A549 (cell line): ENCODE measurements around the gene ITGA2B. TPM values are rescaled to one million over a fixed set of nuclear protein-coding genes. Genes with fewer than 3 reads are reported as not detected.

Source experiments
- ATAC-seq, 2 experiments: fragments of 200-7000 bp in 1 of 2; fragments of >200 bp in 1 of 2; cut with Nextera tagmentation in 1 of 2; cut with Tn5 transposase in 1 of 2; 3 replicates each; pipeline versions ENCODE4 v1.8.0 to v1.9.1; 2018 to 2020; ENCODE audit warnings: mild to moderate bottlenecking in 1 of 2, moderate library complexity in 1 of 2
- CTCF ChIA-PET: fragments of 300-600 bp; sonication (Branson Sonifier 250); formaldehyde crosslinking; extraction: SDS; loops from one replicate; lab custom pipeline; 2021; ENCODE audit warnings: antibody characterized with exemption, inconsistent platforms; lab: Yijun Ruan, JAX
- POLR2A ChIA-PET: fragments of 350-600 bp; formaldehyde crosslinking; extraction: SDS; loops from one replicate; lab custom pipeline; 2021; ENCODE audit warnings: antibody characterized with exemption, inconsistent platforms; lab: Yijun Ruan, JAX
- DNase-seq, 2 experiments: peaks; one replicate each; pipeline versions ENCODE4 v3.0.0 to v3.0.0-alpha.2; 2011 to 2016; ENCODE audit warnings: low read depth in 1 of 2, low spot score in 1 of 2
- FAIRE-seq: peaks from 2 replicates; lab custom pipeline; 2011; peaks lifted over from hg19 to GRCh38; lab: Jason Lieb, UNC
- H3K27ac ChIP-seq, 2 experiments: fragments of >200 bp; sonication (Bioruptor Twin); formaldehyde crosslinking; 3 replicates each; pipeline ENCODE4 v1.5.1; 2016 to 2017
- H3K4me1 ChIP-seq: fragments of >200 bp; sonication (Bioruptor Twin); formaldehyde crosslinking; 3 replicates; pipeline ENCODE4 v1.6.1; 2016
- H3K4me2 ChIP-seq: fragments of >200 bp; sonication (Bioruptor Twin); formaldehyde crosslinking; 3 replicates; pipeline ENCODE4 v1.6.1; 2016
- H3K4me3 ChIP-seq: fragments of >200 bp; sonication (Bioruptor Twin); formaldehyde crosslinking; 3 replicates; pipeline ENCODE4 v1.5.1; 2016
- H3K9me3 ChIP-seq: fragments of >200 bp; sonication (Bioruptor Twin); formaldehyde crosslinking; 3 replicates; pipeline ENCODE4 v1.6.1; 2016
- BCL3 ChIP-seq: fragments of >200 bp; sonication (Bioruptor Twin); formaldehyde crosslinking; IDR thresholded peaks from 3 replicates; pipeline ENCODE4 v1.6.1; 2016
- BHLHE40 ChIP-seq: IDR thresholded peaks from 2 replicates; pipeline ENCODE4 v1.6.1; 2012; ENCODE audit warnings: low read depth, low read length, inconsistent platforms
- CHD4 ChIP-seq: fragments of 200-600 bp; sonication (generic); IDR thresholded peaks from 2 replicates; pipeline ENCODE4 v1.6.1; 2016; ENCODE audit warnings: antibody characterized with exemption, mild to moderate bottlenecking, borderline replicate concordance
- E2F6 ChIP-seq: IDR thresholded peaks from 2 replicates; pipeline ENCODE4 v1.6.1; 2012; ENCODE audit warnings: low read depth, borderline replicate concordance
- FOXS1 ChIP-seq: fragments of 250-450 bp; sonication (Bioruptor Pico); IDR thresholded peaks from 2 replicates; pipeline ENCODE4 v1.5.0; 2020; ENCODE audit warnings: mild to moderate bottlenecking, moderate library complexity
- GATA3 ChIP-seq: IDR thresholded peaks from 2 replicates; pipeline ENCODE4 v1.6.1; 2012; ENCODE audit warnings: borderline replicate concordance
- HOXA7 ChIP-seq: fragments of 250-450 bp; sonication (Bioruptor Pico); IDR thresholded peaks from 2 replicates; pipeline ENCODE4 v1.5.0; 2020; ENCODE audit warnings: mild to moderate bottlenecking, moderate library complexity
- HOXB13 ChIP-seq: fragments of 250-450 bp; sonication (Bioruptor Pico); IDR thresholded peaks from 2 replicates; pipeline ENCODE4 v1.5.0; 2020; ENCODE audit warnings: low read depth, mild to moderate bottlenecking, moderate library complexity
- JUNB ChIP-seq: fragments of >200 bp; sonication (Bioruptor Twin); formaldehyde crosslinking; IDR thresholded peaks from 2 replicates; pipeline ENCODE4 v1.6.1; 2016
- KDM1A ChIP-seq: fragments of 200-600 bp; sonication (generic); IDR thresholded peaks from 2 replicates; pipeline ENCODE4 v1.6.1; 2016; ENCODE audit warnings: low read depth, mild to moderate bottlenecking
- KDM5A ChIP-seq: fragments of 200-600 bp; sonication (generic); IDR thresholded peaks from 2 replicates; pipeline ENCODE4 v1.6.1; 2016; ENCODE audit warnings: antibody characterized with exemption, mild to moderate bottlenecking
- MAZ ChIP-seq: fragments of 150-350 bp; IDR thresholded peaks from 2 replicates; pipeline ENCODE4 v1.6.1; 2014; ENCODE audit warnings: antibody characterized with exemption, low read depth, low read length, borderline replicate concordance
- MYC ChIP-seq: IDR thresholded peaks from 2 replicates; pipeline ENCODE4 v1.6.1; 2012; ENCODE audit warnings: mild to moderate bottlenecking, inconsistent platforms, low read length, improper control_type of control experiment, borderline replicate concordance
- NPAS2 ChIP-seq: fragments of 250-450 bp; sonication (Bioruptor Pico); IDR thresholded peaks from 2 replicates; pipeline ENCODE4 v1.8.0; 2022; ENCODE audit warnings: mild to moderate bottlenecking, moderate library complexity, borderline replicate concordance
- POLR2A ChIP-seq: IDR thresholded peaks from 2 replicates; pipeline ENCODE4 v1.6.1; 2012; ENCODE audit warnings: mild to moderate bottlenecking, low read length
- POLR2AphosphoS2 ChIP-seq: conservative IDR thresholded peaks from 2 replicates; pipeline ENCODE4 v1.6.1; 2012; ENCODE audit warnings: low read length, improper control_type of control experiment, inconsistent platforms
- RFX5 ChIP-seq: fragments of 450-650 bp; IDR thresholded peaks from 2 replicates; pipeline ENCODE4 v1.7.1; 2014; ENCODE audit warnings: antibody characterized with exemption, mild to moderate bottlenecking, moderate library complexity
- RNF2 ChIP-seq: fragments of 200-600 bp; sonication (generic); IDR thresholded peaks from 2 replicates; pipeline ENCODE4 v1.6.1; 2016; ENCODE audit warnings: low read depth, mild to moderate bottlenecking, antibody characterized with exemption, moderate library complexity, borderline replicate concordance
- TFCP2L1 ChIP-seq: fragments of 250-450 bp; sonication (Bioruptor Pico); IDR thresholded peaks from 2 replicates; pipeline ENCODE4 v1.5.0; 2021; ENCODE audit warnings: mild to moderate bottlenecking
- TP53 ChIP-seq: fragments of 250-450 bp; sonication (Bioruptor Pico); IDR thresholded peaks from 2 replicates; pipeline ENCODE4 v1.5.0; 2021; ENCODE audit warnings: mild to moderate bottlenecking, moderate library complexity
- USF2 ChIP-seq: fragments of 450-650 bp; IDR thresholded peaks from 2 replicates; pipeline ENCODE4 v1.6.1; 2014; ENCODE audit warnings: antibody characterized with exemption
- ZSCAN20 ChIP-seq: fragments of 250-450 bp; sonication (Bioruptor Pico); IDR thresholded peaks from 2 replicates; pipeline ENCODE4 v1.8.0; 2022; ENCODE audit warnings: mild to moderate bottlenecking, moderate library complexity
- WGBS: methylation state at CpG from one replicate; pipeline ENCODE4 v1.1.6; 2017; ENCODE audit errors: missing lambda C conversion rate; 5-methylcytosine and 5-hydroxymethylcytosine counted together
- polyA minus RNA-seq: library from RNA; depleted of rRNA, polyadenylated mRNA; stranded (reverse); fragments of >200 nt; gene quantifications from 2 replicates; pipeline ENCODE4 v1.2.3, GENCODE V29; 2011; rRNA and poly(A)+ RNA removed
- polyA plus RNA-seq, 4 experiments: library from polyadenylated mRNA; depleted of rRNA in 3 of 4; stranded (reverse); fragments of >200 nt; fragmentation: RNase III in 1 of 4; extraction: RNeasy Plus Mini Kit Qiagen cat#74134 plus additional on column Dnase treatment in 1 of 4; gene quantifications; 2 replicates in 3 of 4; 3 replicates in 1 of 4; pipeline ENCODE4 v1.2.3, GENCODE V29; 2011 to 2017

Gene ITGA2B
- polyA plus RNA-seq (2011; rRNA removed) (1.3 TPM in 2 replicates), polyA plus RNA-seq (2017; fragmentation: RNase III; extraction: RNeasy Plus Mini Kit Qiagen cat#74134 plus additional on column Dnase treatment) (2.2 to 4.4 TPM (median 4.1 TPM) in 3 replicates), polyA minus RNA-seq (1.7 and 2.2 TPM in 2 replicates)
- polyA plus RNA-seq (2012; cell fraction: cytosol; rRNA removed), result 2.0 and 2.9 TPM in 2 replicates
- 15.6 and 18.3 TPM in 2 replicates for polyA plus RNA-seq (2012; cell fraction: nucleus; rRNA removed)

- ChIA-PET POLR2A (no interaction called here), CTCF (interaction anchor here (1.0 to 6.8 kb wide), 5 partner anchors 8 to 248 kb away, joined by 3 to 62 read pairs (median 3); no protein-coding TSS in a partner anchor)
- no peak for ATAC-seq
- peaks cover 3% of the 10 kb centered on the region; the same call in 1 of the 3 replicates for H3K4me1 ChIP-seq
- no peaks in the 10 kb centered on the region for H3K9me3 ChIP-seq
- H3K4me3 ChIP-seq, result no peak within 1 kb of the TSS
- WGBS, result 76% methylated on average over 1 of the region's 1 CpG
- no peak for FAIRE-seq
- no peak within 1 kb of the TSS for H3K4me2 ChIP-seq
- TF ChIP-seq MYC (no peak), POLR2A (no peak), RFX5 (no peak), FOXS1 (no peak), RNF2 (no peak), KDM5A (no peak)
- no peak within 1 kb of the TSS for H3K27ac ChIP-seq
- DNase-seq, result no peak
Observed at GRCh38 chr17:44389281-44389680, at the start of gene ITGA2B. ITGA2B (minus strand) TSS chr17:44389649; CDS start chr17:44389473, 176 bp downstream.

GRCh38 chr17:44439168-44439567 is 49.7 kb upstream of the ITGA2B start:
- peak overlapping the region in 1 of 2 experiments; percentile 17; a peak in 1 of 6 replicates for H3K27ac ChIP-seq
- ChIA-PET CTCF (interaction anchor here (0.5 to 1.3 kb wide), 2 partner anchors 14 to 138 kb away, joined by 3 read pairs; no protein-coding TSS in a partner anchor), POLR2A (no interaction called here)
- FAIRE-seq (no peak), ATAC-seq (no peak), DNase-seq (no peak)
- peaks cover 11% of the 10 kb centered on the region for H3K4me1 ChIP-seq
- no peak overlapping the region for H3K4me3 ChIP-seq
- WGBS, result 85% methylated on average over 3 of the region's 3 CpGs
- no peak for TF ChIP-seq POLR2AphosphoS2
- no peak for TF ChIP-seq MAZ
- TF ChIP-seq KDM1A, result no peak
- TF ChIP-seq BHLHE40, result no peak
- no peak for TF ChIP-seq BCL3
- TF ChIP-seq TFCP2L1 (CRISPR knock-in tag), result no peak
- no peak for TF ChIP-seq E2F6
- TF ChIP-seq USF2, result no peak
- TF ChIP-seq FOXS1, result no peak
- no peak for TF ChIP-seq GATA3
- no peak for TF ChIP-seq NPAS2
- TF ChIP-seq ZSCAN20 (CRISPR knock-in tag), result no peak
- H3K9me3 ChIP-seq, result no peaks in the 10 kb centered on the region
- H3K4me2 ChIP-seq, result no peak overlapping the region

GRCh38 chr17:44438636-44439035 is 49.2 kb upstream of the ITGA2B start:
- DNase-seq, result no peak
- POLR2A ChIA-PET, result no interaction called here
- WGBS, result 69% methylated on average over 2 of the region's 2 CpGs

GRCh38 chr17:44436336-44436735 is 46.9 kb upstream of the ITGA2B start:
- no peak overlapping the region for H3K27ac ChIP-seq
- H3K4me1 ChIP-seq, result peaks cover 11% of the 10 kb centered on the region; the same call in 2 of the 3 replicates
- ChIA-PET CTCF (interaction anchor here (0.6 to 3.3 kb wide), 5 partner anchors 10 to 87 kb away, joined by 3 to 15 read pairs (median 3); no protein-coding TSS in a partner anchor), POLR2A (no interaction called here)
- FAIRE-seq, result no peak
- no peaks in the 10 kb centered on the region for H3K9me3 ChIP-seq
- DNase-seq, result no peak
- no peak for TF ChIP-seq RNF2
- no peak for TF ChIP-seq TP53
- TF ChIP-seq CHD4, result no peak
- TF ChIP-seq JUNB, result no peak
- no peak for TF ChIP-seq HOXA7
- no peak overlapping the region for H3K4me3 ChIP-seq
- WGBS, result 81% methylated on average over 2 of the region's 2 CpGs
- H3K4me2 ChIP-seq, result no peak overlapping the region
- ATAC-seq, result no peak

More at GRCh38 chr17:44438636-44439035, 49.2 kb upstream of the ITGA2B start:
- CTCF ChIA-PET, result interaction anchor here (1.3 kb wide), 1 partner anchor 13 kb away, joined by 3 read pairs; no protein-coding TSS in a partner anchor
- Histone ChIP-seq H3K4me3 (no peak overlapping the region), H3K27ac (peak overlapping the region in 1 of 2 experiments; percentile 17; a peak in 1 of 6 replicates), H3K4me2 (no peak overlapping the region), H3K4me1 (peaks cover 7% of the 10 kb centered on the region; the same call in 2 of the 3 replicates), H3K9me3 (no peaks in the 10 kb centered on the region)
- ATAC-seq (no peak), FAIRE-seq (no peak)
- no peak for TF ChIP-seq HOXB13
